Measurements from ENCODE around the gene BST1.

Gene BST1, protein sequence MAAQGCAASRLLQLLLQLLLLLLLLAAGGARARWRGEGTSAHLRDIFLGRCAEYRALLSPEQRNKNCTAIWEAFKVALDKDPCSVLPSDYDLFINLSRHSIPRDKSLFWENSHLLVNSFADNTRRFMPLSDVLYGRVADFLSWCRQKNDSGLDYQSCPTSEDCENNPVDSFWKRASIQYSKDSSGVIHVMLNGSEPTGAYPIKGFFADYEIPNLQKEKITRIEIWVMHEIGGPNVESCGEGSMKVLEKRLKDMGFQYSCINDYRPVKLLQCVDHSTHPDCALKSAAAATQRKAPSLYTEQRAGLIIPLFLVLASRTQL

DNA sequence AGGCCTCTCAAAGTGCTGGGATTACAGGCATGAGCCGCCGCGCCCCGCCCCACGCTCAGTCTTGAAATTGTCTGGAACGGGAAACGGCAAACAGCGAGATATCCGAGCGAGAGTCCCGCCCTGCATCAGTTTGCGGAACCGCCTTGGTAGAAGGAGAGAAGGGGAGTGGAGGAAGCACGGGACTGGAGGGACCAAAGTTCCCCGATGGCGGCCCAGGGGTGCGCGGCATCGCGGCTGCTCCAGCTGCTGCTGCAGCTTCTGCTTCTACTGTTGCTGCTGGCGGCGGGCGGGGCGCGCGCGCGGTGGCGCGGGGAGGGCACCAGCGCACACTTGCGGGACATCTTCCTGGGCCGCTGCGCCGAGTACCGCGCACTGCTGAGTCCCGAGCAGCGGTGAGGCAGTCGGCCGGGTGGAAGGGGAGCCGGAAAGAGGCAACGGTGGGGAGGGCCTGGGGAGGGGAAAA lies at the start of gene BST1:
BST1 (plus strand) TSS at position 125 of the 463 bp plus-strand sequence; CDS start at position 205, 80 bp downstream.
- Mint-ChIP-seq H3K27me3 (peaks cover 26% of the 10 kb centered on the region), H3K4me3 (peak within 1 kb of the TSS; percentile 91 to 93), H3K9me3 (no peaks in the 10 kb centered on the region), H3K4me1 (peaks cover 12% of the 10 kb centered on the region), H3K27ac (peak within 1 kb of the TSS; percentile 30 to 60)
- DNase-seq (peak; percentile 44 to 49), ATAC-seq (peak; percentile 83)

DNA sequence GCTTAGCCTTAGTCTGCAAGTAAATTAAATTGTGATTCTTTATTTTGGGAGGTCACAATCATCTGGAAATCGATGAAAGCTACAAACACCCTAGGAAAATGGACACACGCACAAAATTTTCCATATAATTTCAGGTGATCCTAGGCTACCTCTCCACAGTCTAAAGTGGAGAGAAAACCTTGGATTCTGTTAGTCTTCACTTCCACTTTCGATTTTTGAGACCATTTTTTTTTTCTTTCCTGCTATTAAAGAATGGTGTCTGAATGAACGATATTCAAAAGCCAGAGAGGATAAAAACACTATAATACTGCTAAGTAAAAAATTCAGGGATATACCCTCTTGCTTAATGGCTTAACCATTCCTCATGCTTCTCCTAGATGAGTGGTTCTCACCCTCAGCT lies 49.4 kb upstream of the BST1 start:
- Mint-ChIP-seq H3K27ac (peak overlapping the region; percentile 64 to 81), H3K27me3 (no peaks in the 10 kb centered on the region), H3K4me3 (peak overlapping the region; percentile 97 to 99), H3K9me3 (no peaks in the 10 kb centered on the region), H3K4me1 (peaks cover 76% of the 10 kb centered on the region)
- DNase-seq: no peak
- no peak for ATAC-seq

DNA sequence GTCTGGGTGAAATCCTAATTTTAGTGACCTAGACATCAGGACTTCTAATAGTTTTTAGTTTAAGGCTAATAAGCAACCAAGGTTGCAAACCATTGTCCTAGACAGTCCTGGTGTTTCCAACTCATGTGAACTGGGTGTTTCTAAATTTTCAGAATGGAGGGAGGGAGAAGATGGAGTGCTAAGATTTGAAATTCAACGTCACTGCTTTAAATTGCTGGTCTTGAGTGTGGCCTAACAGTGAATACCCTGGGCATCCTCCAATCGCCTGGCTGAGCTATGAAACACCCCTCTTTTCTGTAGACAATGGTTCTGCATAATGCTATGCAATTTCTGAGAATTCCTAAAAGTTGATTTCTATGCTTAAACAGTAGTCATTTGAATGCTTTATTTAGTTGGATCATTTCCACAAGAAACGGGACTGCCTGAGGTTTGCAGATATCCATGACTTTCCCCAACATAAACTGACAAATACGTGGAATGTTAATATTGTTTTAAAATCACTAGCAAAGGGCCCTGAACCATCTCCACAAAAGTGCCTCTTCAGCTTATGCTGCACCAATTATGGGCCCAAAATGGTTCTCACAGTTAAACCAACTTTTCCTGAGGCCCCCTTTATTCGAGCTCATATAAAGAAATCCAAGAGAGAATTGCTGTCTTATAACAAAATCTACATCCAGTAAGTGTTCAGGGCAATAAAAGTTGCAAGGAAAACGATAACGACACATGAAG lies 48.8 kb upstream of the BST1 start:
- Mint-ChIP-seq H3K4me1 (peaks cover 71% of the 10 kb centered on the region), H3K27me3 (no peaks in the 10 kb centered on the region), H3K9me3 (no peaks in the 10 kb centered on the region), H3K27ac (peak overlapping the region; percentile 95 to 98), H3K4me3 (peak overlapping the region; percentile 97 to 99)
- DNase-seq (peak in 1 of 2 donors; percentile 16), ATAC-seq (peak; percentile 38)

DNA sequence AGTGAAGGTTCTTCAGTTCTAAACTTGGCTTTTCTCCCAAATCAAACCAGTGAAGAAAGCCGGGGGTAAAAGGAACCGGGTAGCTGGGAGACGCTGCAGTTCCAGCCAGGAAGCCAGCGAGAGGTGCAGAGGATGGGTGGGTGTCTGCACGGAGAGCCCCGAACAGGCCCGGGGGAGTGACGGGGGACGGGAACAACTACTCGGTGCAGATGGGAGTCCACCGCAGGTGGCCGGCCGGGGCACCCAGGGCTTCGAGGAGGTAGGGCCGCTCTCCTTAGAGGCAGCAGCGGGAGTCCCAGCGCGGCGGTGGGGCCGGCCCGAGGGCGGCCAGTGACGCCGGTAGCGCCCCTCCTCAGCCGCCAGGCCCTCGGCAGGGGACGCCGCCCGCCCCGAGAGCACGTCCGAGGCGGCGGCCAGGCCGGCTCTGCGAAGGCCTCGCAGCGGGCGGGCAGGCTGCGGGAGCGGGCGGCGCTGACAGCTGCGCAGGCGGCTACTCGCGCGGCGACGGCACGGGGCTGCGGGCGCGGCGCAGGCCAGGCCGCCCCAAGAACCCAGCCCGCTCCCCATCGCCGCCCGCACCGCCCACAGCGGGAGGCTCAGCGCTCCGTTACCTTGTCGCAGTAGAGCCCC lies 48.2 kb upstream of the BST1 start:
- peak; percentile 71 for ATAC-seq
- Mint-ChIP-seq H3K27ac (peak overlapping the region; percentile 95 to 98), H3K4me3 (peak overlapping the region; percentile 97 to 99), H3K9me3 (no peaks in the 10 kb centered on the region), H3K27me3 (no peaks in the 10 kb centered on the region), H3K4me1 (peaks cover 70% of the 10 kb centered on the region)
- peak in 1 of 2 donors; percentile 53 for DNase-seq

DNA sequence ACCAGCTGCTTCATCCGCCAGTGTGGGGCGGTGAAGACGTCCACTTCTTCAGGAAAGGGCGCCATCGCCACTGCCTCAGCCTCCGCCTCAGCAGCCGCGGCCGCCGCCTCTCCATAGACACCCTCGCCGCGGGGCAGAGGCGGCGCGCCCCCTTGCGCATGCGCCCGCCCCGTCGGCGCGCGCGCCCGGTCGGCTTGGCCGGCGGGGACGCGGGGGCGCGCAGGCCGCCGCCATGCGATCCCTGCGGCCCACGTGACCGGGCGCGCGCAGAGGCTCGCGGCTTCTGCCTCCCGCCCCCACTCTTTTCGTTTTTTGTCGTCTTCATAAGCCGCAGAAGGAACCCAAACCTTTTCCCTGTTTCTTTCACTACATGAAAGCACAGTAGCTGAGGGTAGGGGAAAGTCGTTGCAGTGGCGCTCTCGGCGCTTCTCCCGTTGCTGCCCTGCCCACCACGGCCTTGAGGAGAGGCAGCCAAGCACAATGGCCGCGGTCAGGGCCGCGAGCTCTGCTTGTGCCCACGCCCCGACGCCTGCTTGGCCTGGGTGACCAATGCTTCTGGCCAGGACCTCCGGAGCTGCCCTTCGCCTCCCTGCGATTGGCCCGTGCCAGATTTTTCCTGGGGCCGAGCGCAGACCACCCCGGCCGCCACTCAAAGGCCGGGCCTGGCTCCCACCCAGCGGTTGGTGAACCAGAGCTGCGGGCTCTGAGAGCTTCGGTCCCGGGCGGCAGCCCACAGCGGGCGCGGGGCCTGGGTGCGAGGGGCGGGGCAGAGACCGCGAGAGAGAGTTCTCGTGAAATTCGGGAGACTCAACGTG lies 47.4 kb upstream of the BST1 start, which contains the start of gene FBXL5:
FBXL5 (minus strand) TSS at position 135 of the 815 bp plus-strand sequence; CDS start at position 65, 70 bp downstream.
- no peaks in the 10 kb centered on the region for H3K9me3 Mint-ChIP-seq
- H3K27me3 Mint-ChIP-seq: no peaks in the 10 kb centered on the region
- DNase-seq (peak; percentile 88 to 89), ATAC-seq (peak; percentile 81)
- peak within 1 kb of the TSS; percentile 98 for H3K27ac Mint-ChIP-seq
- peaks cover 70% of the 10 kb centered on the region for H3K4me1 Mint-ChIP-seq
- H3K4me3 Mint-ChIP-seq: peak within 1 kb of the TSS; percentile 97 to 99

DNA sequence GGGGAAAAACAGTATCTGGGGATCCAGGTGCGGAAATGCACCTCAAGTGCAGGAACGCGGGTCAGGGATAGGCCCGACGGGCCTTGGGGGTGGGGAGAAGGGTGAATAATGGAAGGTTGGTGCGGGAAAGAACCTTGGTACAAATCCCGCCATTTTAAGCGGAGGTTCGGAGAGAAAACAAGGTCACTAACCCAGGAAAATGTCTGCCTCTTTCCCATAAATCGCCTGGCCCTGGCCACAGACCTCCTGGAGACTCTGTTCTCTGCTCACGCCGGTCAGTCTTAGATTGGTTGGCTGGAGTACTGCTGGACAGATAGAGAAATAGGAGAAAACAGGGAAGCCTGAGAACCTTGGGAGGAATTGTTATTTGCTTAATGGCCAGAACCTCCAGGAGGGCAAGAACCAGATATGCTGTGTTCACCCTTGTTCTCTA lies 46.8 kb upstream of the BST1 start:
- Mint-ChIP-seq H3K4me3 (peak overlapping the region; percentile 90 to 94), H3K27ac (peak overlapping the region; percentile 88 to 98), H3K27me3 (no peaks in the 10 kb centered on the region), H3K4me1 (peaks cover 70% of the 10 kb centered on the region), H3K9me3 (no peaks in the 10 kb centered on the region)
- no peak for ATAC-seq
- no peak for DNase-seq

DNA sequence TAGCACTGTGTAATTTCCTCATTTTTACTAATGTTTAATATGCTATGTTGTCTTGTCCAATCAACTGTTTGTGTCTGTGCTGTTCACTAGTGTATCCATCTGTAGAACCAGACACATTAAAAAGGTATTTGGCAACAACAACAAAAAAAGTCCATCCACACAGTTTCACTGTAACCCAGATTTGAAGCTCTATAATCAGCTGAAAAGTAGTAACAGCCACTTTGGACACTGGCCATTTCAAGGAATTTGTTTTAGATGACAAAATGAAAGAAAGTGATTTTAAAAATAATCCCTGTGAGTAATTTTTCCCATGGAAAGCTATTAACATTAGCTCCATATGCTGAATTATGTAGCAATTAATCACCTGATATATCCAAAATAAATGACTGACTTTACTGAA lies 45.5 kb upstream of the BST1 start:
- no peak for DNase-seq
- Mint-ChIP-seq H3K4me3 (no peak overlapping the region), H3K27ac (no peak overlapping the region), H3K9me3 (no peaks in the 10 kb centered on the region), H3K4me1 (peaks cover 66% of the 10 kb centered on the region), H3K27me3 (no peaks in the 10 kb centered on the region)
- no peak for ATAC-seq

DNA sequence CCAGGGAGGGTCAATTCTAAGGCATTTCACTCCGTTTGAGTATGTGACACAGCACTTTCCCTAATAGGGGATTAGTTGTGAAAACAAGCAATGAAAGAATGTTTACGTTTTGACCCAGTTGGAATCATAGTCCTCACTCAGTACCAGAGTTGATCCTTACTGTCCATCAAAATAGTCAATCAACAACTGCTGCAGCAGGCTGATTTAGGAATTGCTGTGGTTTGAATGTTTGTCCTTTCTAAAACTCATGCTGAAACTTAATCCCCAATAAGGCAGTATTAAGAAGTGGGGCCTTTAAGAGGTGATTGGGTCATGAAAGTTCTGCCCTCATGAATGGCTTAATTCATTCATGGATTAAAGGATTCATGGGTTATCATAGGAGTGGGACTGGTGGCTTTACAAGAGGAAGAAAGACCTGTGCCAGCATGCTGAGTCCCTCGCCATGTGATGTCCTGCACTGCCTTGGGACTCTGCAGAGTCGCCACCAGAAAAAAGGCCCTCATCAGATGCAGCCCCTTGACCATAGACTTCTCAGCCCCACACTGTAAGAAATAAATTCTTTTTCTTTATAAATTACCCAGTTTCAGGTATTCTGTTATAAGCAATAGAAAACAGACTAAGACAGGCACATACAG lies 44.6 kb upstream of the BST1 start:
- no peak overlapping the region for H3K27ac Mint-ChIP-seq
- ATAC-seq (no peak), DNase-seq (no peak)
- H3K27me3 Mint-ChIP-seq: no peaks in the 10 kb centered on the region
- peaks cover 62% of the 10 kb centered on the region for H3K4me1 Mint-ChIP-seq
- no peak overlapping the region for H3K4me3 Mint-ChIP-seq
- H3K9me3 Mint-ChIP-seq: no peaks in the 10 kb centered on the region

DNA sequence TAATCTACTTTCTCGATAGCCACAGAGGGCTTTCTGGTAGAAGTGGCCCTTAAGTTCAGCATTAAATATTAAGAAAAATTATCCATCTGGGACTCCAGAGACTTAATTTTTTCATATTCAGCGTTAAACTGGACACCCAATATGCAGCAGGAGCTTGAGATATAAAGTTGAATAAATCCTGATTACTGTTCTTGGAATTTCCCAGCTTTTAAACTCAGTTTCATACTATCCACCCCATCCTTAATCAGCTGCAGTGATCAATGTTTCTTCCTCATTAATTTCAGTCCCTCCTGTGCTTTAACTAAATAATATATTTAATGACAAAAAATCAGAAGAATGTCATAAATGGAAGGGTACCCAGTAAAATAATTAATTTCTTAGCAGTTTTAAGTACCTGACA lies 44.1 kb upstream of the BST1 start:
- ATAC-seq (no peak), DNase-seq (no peak)
- H3K9me3 Mint-ChIP-seq: no peaks in the 10 kb centered on the region
- H3K27me3 Mint-ChIP-seq: no peaks in the 10 kb centered on the region
- H3K4me3 Mint-ChIP-seq: peak overlapping the region in 1 of 2 donors; percentile 60
- H3K27ac Mint-ChIP-seq: peak overlapping the region in 1 of 2 donors; percentile 52
- H3K4me1 Mint-ChIP-seq: peaks cover 56% of the 10 kb centered on the region

DNA sequence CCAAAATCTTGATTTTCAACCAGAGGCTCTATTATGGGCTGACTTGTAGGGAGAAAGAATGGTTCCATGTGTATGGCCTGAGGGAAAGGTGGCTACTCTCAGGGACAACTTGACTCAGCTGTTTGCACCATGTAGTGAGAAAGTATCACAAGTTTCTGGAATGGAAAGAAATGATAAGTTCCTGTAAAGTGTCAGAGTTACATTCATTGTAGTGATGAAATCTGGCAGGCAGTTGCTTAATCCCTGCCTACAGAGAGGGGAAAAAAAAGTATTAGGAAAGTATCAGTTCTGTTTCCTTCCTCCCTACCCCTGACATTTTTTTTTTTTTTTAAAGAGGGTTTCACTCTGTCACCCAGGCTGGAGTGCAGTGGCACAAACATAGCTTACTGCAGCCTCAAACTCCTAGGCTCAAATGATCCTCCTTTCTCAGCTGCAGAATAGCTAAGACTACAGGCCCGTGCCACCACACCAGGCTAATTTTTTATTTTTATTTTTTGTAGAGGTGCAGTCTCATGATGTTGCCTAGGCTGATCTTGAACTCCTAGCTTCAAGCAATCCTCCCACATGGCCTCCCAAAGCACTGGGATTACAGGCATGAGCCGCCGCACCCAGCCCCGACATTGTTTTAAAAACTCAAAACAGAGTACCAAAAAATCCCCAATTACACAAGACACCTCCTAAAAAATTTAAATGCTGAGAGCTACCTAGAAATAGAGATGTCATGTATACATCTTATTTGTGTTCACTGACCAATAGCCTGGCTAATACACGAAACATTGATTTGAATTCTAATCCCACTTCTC lies 42.9 kb upstream of the BST1 start:
- peaks cover 56% of the 10 kb centered on the region for H3K4me1 Mint-ChIP-seq
- peak overlapping the region; percentile 39 to 60 for H3K4me3 Mint-ChIP-seq
- ATAC-seq (peak; percentile 44), DNase-seq (peak in 1 of 2 donors; percentile 23)
- H3K27me3 Mint-ChIP-seq: no peaks in the 10 kb centered on the region
- H3K27ac Mint-ChIP-seq: peak overlapping the region; percentile 82 to 96
- no peaks in the 10 kb centered on the region for H3K9me3 Mint-ChIP-seq

DNA sequence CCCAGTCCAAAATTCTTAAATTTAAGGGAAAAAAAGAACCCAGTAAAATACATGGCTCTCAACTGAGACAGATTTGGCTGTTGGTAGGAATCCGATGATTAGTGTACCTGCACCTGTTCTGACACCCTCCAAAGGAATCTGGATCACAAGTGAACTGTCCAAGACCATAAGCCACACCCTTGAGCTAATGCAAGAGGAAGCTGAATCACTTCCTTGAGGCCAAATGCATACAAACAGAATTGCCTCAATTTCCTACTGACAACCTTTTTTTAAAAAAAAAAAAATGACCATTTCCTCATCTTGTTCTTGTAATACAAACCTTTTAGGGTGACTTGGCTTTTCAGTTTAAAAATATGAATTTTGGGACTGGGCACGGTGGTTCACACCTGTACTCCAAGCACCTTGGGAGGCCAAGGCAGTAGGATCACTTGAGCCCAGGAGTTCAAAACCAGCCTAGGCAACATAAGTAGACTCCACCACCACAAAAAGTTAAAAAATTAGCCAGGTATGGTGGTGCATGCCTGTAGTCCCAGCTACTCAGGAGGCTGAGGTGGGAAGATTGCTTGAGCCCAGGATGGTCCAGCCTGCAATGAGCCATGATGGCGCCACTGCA lies 37.0 kb upstream of the BST1 start:
- H3K27ac Mint-ChIP-seq: peak overlapping the region in 1 of 2 donors; percentile 20
- H3K27me3 Mint-ChIP-seq: no peaks in the 10 kb centered on the region
- H3K4me3 Mint-ChIP-seq: no peak overlapping the region
- DNase-seq (no peak), ATAC-seq (no peak)
- H3K9me3 Mint-ChIP-seq: peaks cover 0 to 6% of the 10 kb centered on the region in 2 donors
- H3K4me1 Mint-ChIP-seq: peaks cover 27% of the 10 kb centered on the region

DNA sequence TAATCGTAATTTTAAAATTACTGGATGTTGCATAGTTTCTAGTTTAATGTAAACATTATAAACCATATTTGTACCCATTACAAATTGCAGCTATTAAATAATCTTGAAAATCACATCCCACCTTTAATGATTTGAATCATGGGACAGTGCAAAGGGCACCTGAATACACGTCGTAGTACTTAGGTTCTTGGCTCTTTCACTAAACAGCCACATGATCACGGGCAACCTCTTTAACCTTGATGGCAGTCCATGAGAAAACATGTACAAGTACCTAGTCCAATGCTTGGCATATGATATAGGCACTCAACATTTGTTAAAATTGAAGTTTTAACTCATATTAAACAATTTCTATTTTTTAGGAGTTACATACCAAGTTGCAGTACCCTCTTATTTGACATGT lies 35.9 kb upstream of the BST1 start:
- Mint-ChIP-seq H3K27ac (no peak overlapping the region), H3K4me1 (peaks cover 18% of the 10 kb centered on the region), H3K9me3 (peaks cover 0 to 6% of the 10 kb centered on the region in 2 donors), H3K4me3 (no peak overlapping the region), H3K27me3 (no peaks in the 10 kb centered on the region)
- DNase-seq (no peak), ATAC-seq (no peak)

DNA sequence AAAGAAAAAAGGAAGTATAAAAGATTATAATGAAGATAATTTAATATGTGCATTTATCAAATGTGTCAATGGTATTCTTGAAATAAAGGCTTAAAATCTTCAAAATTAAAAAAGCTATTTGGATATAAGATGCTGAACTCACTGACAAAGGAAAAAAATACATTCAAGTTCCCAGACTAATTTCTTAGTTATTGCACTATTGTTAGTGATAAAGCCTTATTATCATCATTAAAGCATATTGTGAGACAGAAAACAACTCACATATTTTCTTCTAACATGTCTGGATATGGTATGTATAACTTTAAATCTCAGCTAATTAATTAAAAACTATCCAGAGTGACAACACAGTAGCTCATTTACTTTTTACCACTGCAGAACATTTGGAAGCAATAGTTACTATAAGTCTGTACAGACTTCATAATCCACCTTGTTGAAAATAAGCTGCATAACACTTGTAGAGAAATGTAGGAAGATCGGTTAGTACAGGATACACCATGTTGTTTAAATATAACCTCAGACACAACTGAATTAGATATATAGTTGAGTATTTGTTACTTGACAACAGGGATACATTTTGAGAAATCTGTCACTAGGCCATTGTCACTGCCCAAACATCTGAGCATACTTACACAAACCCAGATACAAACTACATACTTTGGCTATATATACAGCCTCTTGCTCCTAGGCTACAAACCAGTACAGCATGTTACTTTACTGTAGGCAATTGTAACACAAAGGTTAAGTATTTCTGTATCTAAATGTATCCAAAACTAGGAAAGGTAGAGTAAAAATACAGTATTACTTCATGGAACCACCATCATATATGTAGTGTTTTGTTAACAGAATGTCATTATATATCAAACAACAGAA lies 34.1 kb upstream of the BST1 start:
- H3K27ac Mint-ChIP-seq: no peak overlapping the region
- H3K27me3 Mint-ChIP-seq: no peaks in the 10 kb centered on the region
- no peak overlapping the region for H3K4me3 Mint-ChIP-seq
- DNase-seq: no peak
- H3K4me1 Mint-ChIP-seq: peaks cover 18% of the 10 kb centered on the region
- ATAC-seq: no peak
- H3K9me3 Mint-ChIP-seq: peaks cover 0 to 6% of the 10 kb centered on the region in 2 donors
